AG04450 (cell line): ENCODE measurements around the gene AGTRAP. TPM values are rescaled to one million over a fixed set of nuclear protein-coding genes. Genes with fewer than 3 reads are reported as not detected.
A peak's percentile ranks its signal among the peaks of the same experiment; 100 is the strongest.

Source experiments
- CTCF ChIA-PET: fragments of 300-600, 350-600 bp; formaldehyde crosslinking; extraction: SDS; loops from one replicate; lab custom pipeline; 2022; ENCODE audit warnings: antibody characterized with exemption, inconsistent platforms; lab: Charles Lee
- POLR2A ChIA-PET: fragments of 350-600 bp; formaldehyde crosslinking; extraction: SDS; loops from one replicate; lab custom pipeline; 2021; ENCODE audit warnings: antibody characterized with exemption, inconsistent platforms; lab: Yijun Ruan, JAX
- DNase-seq: peaks from one replicate; pipeline ENCODE4 v3.0.0-alpha.2; 2011; ENCODE audit warnings: low read depth, low spot score
- H3K27ac ChIP-seq: one replicate; pipeline ENCODE4 v1.5.1; 2012; ENCODE audit warnings: low read depth, low read length, control low read depth
- H3K27me3 ChIP-seq: one replicate; pipeline ENCODE4 v1.6.0; 2012; ENCODE audit warnings: low read length; ENCODE audit not compliant: control insufficient read depth, insufficient read depth
- H3K4me3 ChIP-seq: 2 replicates; pipeline ENCODE4 v1.5.1; 2011; ENCODE audit warnings: mild to moderate bottlenecking, low read depth, low read length, control low read depth
- H3K9me3 ChIP-seq: 2 replicates; pipeline ENCODE4 v1.5.1; 2012; ENCODE audit warnings: low read length; ENCODE audit not compliant: control insufficient read depth, insufficient read depth
- CTCF ChIP-seq: IDR thresholded peaks from 2 replicates; pipeline ENCODE4 v1.5.1; 2011; ENCODE audit warnings: low read depth, low read length, control low read depth, inconsistent platforms
- polyA plus RNA-seq: library from polyadenylated mRNA; depleted of rRNA; stranded (reverse); fragments of >200 nt; gene quantifications from 2 replicates; pipeline ENCODE4 v1.2.3, GENCODE V29; 2011

The AGTRAP gene
- polyA plus RNA-seq, 1 experiment: 26.8 TPM

- no peak overlapping the region for H3K27ac ChIP-seq
- POLR2A ChIA-PET: no interaction called here
- no peak overlapping the region for H3K4me3 ChIP-seq
- TF ChIP-seq CTCF: no peak
- CTCF ChIA-PET: interaction anchor here (1.5 to 3.8 kb wide), 3 partner anchors 17 to 122 kb away, joined by 3 to 32 read pairs (median 9); partner anchors contain the start of genes CLCN6, FBXO6 and MTHFR
- H3K27me3 ChIP-seq: no peaks in the 10 kb centered on the region
- no peaks in the 10 kb centered on the region; the same call in 1 of the 2 replicates for H3K9me3 ChIP-seq
- DNase-seq: no peak
Observed at GRCh38 chr1:11786168-11786567, 50.2 kb downstream of the AGTRAP start.

GRCh38 chr1:11787251-11787803, 51.4 kb downstream of the AGTRAP start:
- Histone ChIP-seq H3K27me3 (no peaks in the 10 kb centered on the region), H3K4me3 (no peak overlapping the region), H3K9me3 (no peaks in the 10 kb centered on the region; the same call in 1 of the 2 replicates), H3K27ac (peak overlapping the region; percentile 39)
- DNase-seq: no peak
- POLR2A ChIA-PET: interaction anchor here (0.6 to 1.9 kb wide), 4 partner anchors 16 to 121 kb away, joined by 3 to 6 read pairs (median 3); partner anchors contain the start of genes CLCN6 and MTHFR
- CTCF ChIA-PET: interaction anchor here (3.8 kb wide), 1 partner anchor 16 kb away, joined by 32 read pairs; no protein-coding TSS in a partner anchor
- TF ChIP-seq CTCF: no peak

GRCh38 chr1:11787804-11788436, 52.0 kb downstream of the AGTRAP start:
- DNase-seq: no peak
- no peak overlapping the region for H3K4me3 ChIP-seq
- H3K27me3 ChIP-seq: no peaks in the 10 kb centered on the region
- ChIA-PET POLR2A (interaction anchor here (0.6 to 1.9 kb wide), 4 partner anchors 16 to 121 kb away, joined by 3 to 6 read pairs (median 3); partner anchors contain the start of genes CLCN6 and MTHFR), CTCF (interaction anchor here (0.6 to 3.8 kb wide), 2 partner anchors 15 to 68 kb away, joined by 3 to 32 read pairs; no protein-coding TSS in a partner anchor)
- no peak for TF ChIP-seq CTCF
- peak overlapping the region; percentile 39 for H3K27ac ChIP-seq
- no peaks in the 10 kb centered on the region; the same call in 1 of the 2 replicates for H3K9me3 ChIP-seq

GRCh38 chr1:11788549-11789053, 52.7 kb downstream of the AGTRAP start:
- no peak for DNase-seq
- no peak overlapping the region for H3K27ac ChIP-seq
- no peak overlapping the region for H3K4me3 ChIP-seq
- H3K27me3 ChIP-seq: no peaks in the 10 kb centered on the region
- POLR2A ChIA-PET: interaction anchor here (1.1 to 1.9 kb wide), 2 partner anchors 15 to 120 kb away, joined by 3 to 6 read pairs; no protein-coding TSS in a partner anchor
- no peak for TF ChIP-seq CTCF
- H3K9me3 ChIP-seq: no peaks in the 10 kb centered on the region; the same call in 1 of the 2 replicates
- CTCF ChIA-PET: interaction anchor here (0.6 to 3.8 kb wide), 3 partner anchors 14 to 1152 kb away, joined by 3 to 32 read pairs (median 3); no protein-coding TSS in a partner anchor
